MCF 10A (cell line): ENCODE results near the gene TKFC. TPM values are rescaled to one million over a fixed set of nuclear protein-coding genes. Genes with fewer than 3 reads are reported as not detected.

Experiments
- BruUV-seq: library from RNA; stranded (reverse); fragments of 400-500 nt; replicated peaks from 2 replicates; lab custom pipeline; 2021; lab: Mats Ljungman, UMichigan
- CTCF ChIA-PET: fragments of 300-600 bp; sonication (Branson Sonifier 250); formaldehyde crosslinking; extraction: SDS; loops from one replicate; lab custom pipeline; 2021; ENCODE audit warnings: antibody characterized with exemption, inconsistent platforms; lab: Yijun Ruan, JAX
- POLR2A ChIA-PET: fragments of 300-600, 350-650 bp; sonication (Branson Sonifier 250); formaldehyde crosslinking; extraction: SDS; loops from one replicate; lab custom pipeline; 2020; ENCODE audit warnings: antibody characterized with exemption, inconsistent platforms; lab: Yijun Ruan, JAX
- DNase-seq: peaks from one replicate; pipeline ENCODE4 v3.0.0-alpha.2; 2018; ENCODE audit not compliant: unreplicated experiment
- H3K27ac Mint-ChIP-seq: one replicate; pipeline ENCODE4 v1.8.0; 2022; ENCODE audit warnings: mild to moderate bottlenecking, low read depth, mixed read lengths; ENCODE audit not compliant: unreplicated experiment
- H3K27me3 Mint-ChIP-seq: one replicate; pipeline ENCODE4 v1.8.0; 2022; ENCODE audit warnings: mixed read lengths; ENCODE audit not compliant: insufficient read depth, unreplicated experiment
- H3K36me3 Mint-ChIP-seq: one replicate; pipeline ENCODE4 v1.8.0; 2022; ENCODE audit warnings: mild to moderate bottlenecking, moderate library complexity, mixed read lengths; ENCODE audit not compliant: insufficient read depth, unreplicated experiment
- H3K4me1 Mint-ChIP-seq: one replicate; pipeline ENCODE4 v1.8.0; 2022; ENCODE audit warnings: mixed read lengths; ENCODE audit not compliant: insufficient read depth, unreplicated experiment
- H3K4me3 Mint-ChIP-seq: one replicate; pipeline ENCODE4 v1.8.0; 2022; ENCODE audit warnings: mild to moderate bottlenecking, moderate library complexity, mixed read lengths; ENCODE audit not compliant: unreplicated experiment
- H3K9me3 Mint-ChIP-seq: one replicate; pipeline ENCODE4 v1.8.0; 2022; ENCODE audit warnings: mixed read lengths; ENCODE audit not compliant: unreplicated experiment
- intact Hi-C: fragments of 100-400 bp; cut with micrococcal nuclease; formaldehyde crosslinking; loops from 2 replicates; pipeline ENCODE4 v1.14.1; 2022
- total RNA-seq: library from RNA; stranded (reverse); gene quantifications from 2 replicates; pipeline ENCODE4 v1.2.3, GENCODE V29; 2022
- TF ChIP-seq, protein P1 (sequence below): fragments of 200-600 bp; IDR thresholded peaks from one replicate; pipeline ENCODE4 v1.8.0; 2022; ENCODE audit warnings: antibody characterized with exemption, mild to moderate bottlenecking; ENCODE audit not compliant: unreplicated experiment

The TKFC gene
- total RNA-seq, 1 experiment from 2014 or later, result 93.7 TPM

DNA sequence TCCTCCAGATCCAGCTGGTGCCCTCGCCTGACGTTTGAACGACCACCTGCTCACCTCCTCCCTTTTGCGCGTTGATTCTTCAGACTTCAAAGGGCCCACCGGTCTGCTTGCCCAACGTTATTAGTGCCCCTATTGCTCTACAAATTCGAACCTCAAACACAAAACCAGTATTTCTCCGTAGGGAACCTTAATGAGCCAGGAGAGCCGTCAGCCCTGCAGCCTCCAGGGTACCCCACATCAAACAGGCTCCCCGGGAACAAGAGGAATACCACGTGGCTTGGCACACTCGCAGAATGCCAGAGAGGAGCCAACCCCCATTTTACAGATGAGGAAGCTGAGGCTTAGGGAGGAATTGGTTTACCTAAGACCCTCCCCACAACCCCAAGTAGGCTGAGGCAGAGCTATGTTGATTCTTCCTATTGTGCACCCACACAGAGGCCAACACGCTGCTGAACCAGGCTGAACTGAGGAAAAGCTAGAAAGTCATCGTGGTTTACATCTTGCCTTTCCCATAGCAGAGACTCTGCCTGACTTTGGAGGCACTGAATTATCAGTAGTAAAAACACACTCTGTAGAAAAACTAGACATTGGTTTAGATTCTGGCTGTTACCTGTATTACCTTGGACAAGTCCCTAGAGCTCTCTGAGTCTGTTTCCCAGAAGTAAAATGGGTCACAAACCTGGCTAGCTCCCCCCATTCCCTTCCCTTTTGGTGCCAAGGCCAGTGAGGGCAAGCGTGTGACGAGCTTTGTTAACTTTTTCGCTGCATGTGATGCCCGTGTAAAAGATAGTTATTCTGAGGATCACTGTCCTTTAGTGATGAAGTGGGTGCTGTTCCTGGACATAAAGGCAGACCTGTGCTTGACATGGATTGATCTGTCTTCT is 764 bp downstream of the TKFC start:
- TSS peak; percentile 70 for BruUV-seq
- CTCF ChIA-PET, result interaction anchor here (0.6 to 10.1 kb wide), 12 partner anchors 11 to 789 kb away, joined by 3 to 439 read pairs (median 6); partner anchors contain the start of genes CYB561A3, TMEM138 and TMEM216
- TF ChIP-seq, protein P1, sequence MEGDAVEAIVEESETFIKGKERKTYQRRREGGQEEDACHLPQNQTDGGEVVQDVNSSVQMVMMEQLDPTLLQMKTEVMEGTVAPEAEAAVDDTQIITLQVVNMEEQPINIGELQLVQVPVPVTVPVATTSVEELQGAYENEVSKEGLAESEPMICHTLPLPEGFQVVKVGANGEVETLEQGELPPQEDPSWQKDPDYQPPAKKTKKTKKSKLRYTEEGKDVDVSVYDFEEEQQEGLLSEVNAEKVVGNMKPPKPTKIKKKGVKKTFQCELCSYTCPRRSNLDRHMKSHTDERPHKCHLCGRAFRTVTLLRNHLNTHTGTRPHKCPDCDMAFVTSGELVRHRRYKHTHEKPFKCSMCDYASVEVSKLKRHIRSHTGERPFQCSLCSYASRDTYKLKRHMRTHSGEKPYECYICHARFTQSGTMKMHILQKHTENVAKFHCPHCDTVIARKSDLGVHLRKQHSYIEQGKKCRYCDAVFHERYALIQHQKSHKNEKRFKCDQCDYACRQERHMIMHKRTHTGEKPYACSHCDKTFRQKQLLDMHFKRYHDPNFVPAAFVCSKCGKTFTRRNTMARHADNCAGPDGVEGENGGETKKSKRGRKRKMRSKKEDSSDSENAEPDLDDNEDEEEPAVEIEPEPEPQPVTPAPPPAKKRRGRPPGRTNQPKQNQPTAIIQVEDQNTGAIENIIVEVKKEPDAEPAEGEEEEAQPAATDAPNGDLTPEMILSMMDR, result no peak
- peak overlapping the region; percentile 93 for H3K4me3 Mint-ChIP-seq
- DNase-seq, result no peak
- H3K9me3 Mint-ChIP-seq, result no peaks in the 10 kb centered on the region
- intact Hi-C loops, result loop anchor here (10.0 kb wide), 1 partner anchor 79 kb away; no protein-coding TSS in a partner anchor
- peak overlapping the region; percentile 98 for H3K27ac Mint-ChIP-seq
- H3K36me3 Mint-ChIP-seq, result peaks cover 36% of the 10 kb centered on the region
- POLR2A ChIA-PET, result interaction anchor here (0.7 to 10.7 kb wide), 16 partner anchors 7 to 183 kb away, joined by 3 to 220 read pairs (median 4); partner anchors contain the start of genes CPSF7, CYB561A3, SDHAF2 and TMEM138
- peaks cover 41% of the 10 kb centered on the region for H3K4me1 Mint-ChIP-seq
- H3K27me3 Mint-ChIP-seq, result no peaks in the 10 kb centered on the region

DNA sequence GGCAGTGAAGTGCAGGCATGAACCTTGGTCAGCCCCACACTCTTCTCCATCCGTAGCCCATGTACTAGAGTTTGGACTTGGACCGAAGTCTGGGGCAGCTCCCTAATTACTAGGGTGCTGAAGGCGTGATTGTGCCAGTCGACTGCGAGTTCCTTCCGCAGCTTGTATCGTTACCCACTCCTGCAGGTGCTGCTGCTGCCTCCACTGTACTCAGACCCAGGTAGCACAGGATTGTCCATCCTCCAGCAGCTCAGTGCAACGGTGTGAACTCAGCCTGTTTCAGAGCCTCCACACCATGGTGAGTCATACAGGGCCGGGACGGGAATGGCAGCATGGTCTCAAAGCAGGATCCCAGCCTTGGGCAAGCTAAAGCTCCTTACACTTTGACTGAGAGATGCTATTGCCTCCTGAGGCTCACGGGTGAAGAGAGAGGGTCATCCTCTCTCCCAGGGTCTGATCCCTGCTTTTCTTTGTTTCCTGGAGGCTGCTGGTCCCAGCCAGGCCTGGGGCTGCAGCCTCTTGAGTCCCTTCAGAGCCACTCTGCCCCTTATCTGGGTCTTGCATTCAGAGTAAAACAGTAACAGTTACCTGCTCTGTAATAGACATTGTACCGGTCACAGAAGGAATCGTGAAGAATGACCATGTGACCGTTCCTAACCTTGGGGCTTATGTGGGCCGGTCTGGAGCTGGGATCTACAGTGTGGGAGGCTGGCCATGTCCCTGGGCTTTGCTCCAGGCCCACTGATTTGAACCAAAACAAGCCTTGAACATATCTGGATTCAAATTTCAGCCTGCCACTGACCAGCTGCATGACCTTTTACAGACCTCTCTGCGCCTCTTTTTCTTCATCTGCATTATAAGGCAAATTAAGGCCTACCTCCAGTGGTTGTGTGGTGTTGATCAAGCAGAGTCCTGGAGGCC is 1.7 kb downstream of the TKFC start:
- Mint-ChIP-seq H3K4me1 (peaks cover 34% of the 10 kb centered on the region), H3K27me3 (no peaks in the 10 kb centered on the region), H3K27ac (peak overlapping the region; percentile 98), H3K36me3 (peaks cover 33% of the 10 kb centered on the region), H3K9me3 (no peaks in the 10 kb centered on the region), H3K4me3 (peak overlapping the region; percentile 93)
- TF ChIP-seq, protein P1, result no peak
- DNase-seq, result peak; percentile 65
- BruUV-seq, result no TSS peak
- POLR2A ChIA-PET, result interaction anchor here (0.7 to 10.7 kb wide), 15 partner anchors 8 to 183 kb away, joined by 3 to 220 read pairs (median 9); partner anchors contain the start of genes CPSF7, CYB561A3, SDHAF2 and TMEM138
- CTCF ChIA-PET, result interaction anchor here (0.6 to 10.1 kb wide), 15 partner anchors 10 to 1289 kb away, joined by 3 to 439 read pairs (median 6); partner anchors contain the start of genes CYB561A3, TMEM138 and TMEM216
- intact Hi-C loops, result loop anchor here (10.0 kb wide), 1 partner anchor 80 kb away; no protein-coding TSS in a partner anchor

DNA sequence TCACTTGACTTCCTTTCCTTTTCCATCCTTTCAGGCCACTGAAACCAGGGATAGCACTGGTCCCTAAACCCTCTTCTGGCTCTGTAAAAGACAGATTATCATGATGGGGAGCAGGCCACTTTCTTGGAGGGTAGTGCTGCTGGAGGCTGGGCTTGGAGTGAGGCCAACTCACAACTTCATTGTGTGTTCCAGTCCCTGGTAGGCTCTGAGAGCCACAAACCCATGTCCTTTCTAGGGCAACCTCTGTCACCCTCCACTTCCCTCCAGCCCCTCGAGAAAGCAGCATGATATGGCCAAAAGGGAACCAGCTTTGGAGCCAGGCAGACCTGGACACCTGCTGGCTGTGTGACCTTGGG is 2.3 kb downstream of the TKFC start:
- BruUV-seq, result no TSS peak

More for the DNA sequence above, 2.3 kb downstream of the TKFC start:
- Mint-ChIP-seq H3K27ac (no peak overlapping the region), H3K4me1 (peaks cover 27% of the 10 kb centered on the region), H3K36me3 (peaks cover 28% of the 10 kb centered on the region), H3K4me3 (no peak overlapping the region), H3K27me3 (no peaks in the 10 kb centered on the region), H3K9me3 (no peaks in the 10 kb centered on the region)
- POLR2A ChIA-PET, result interaction anchor here (0.9 to 10.7 kb wide), 11 partner anchors 9 to 111 kb away, joined by 3 to 220 read pairs (median 9); partner anchors contain the start of genes CPSF7, CYB561A3, SDHAF2 and TMEM138
- intact Hi-C loops, result loop anchor here (10.0 kb wide), 1 partner anchor 81 kb away; no protein-coding TSS in a partner anchor
- CTCF ChIA-PET, result interaction anchor here (1.0 to 10.1 kb wide), 20 partner anchors 7 to 303 kb away, joined by 3 to 439 read pairs (median 14); partner anchors contain the start of genes CYB561A3, TMEM138 and TMEM216
- TF ChIP-seq, protein P1, result no peak
- DNase-seq, result no peak
